WTC11 (cell line): ENCODE measurements around the gene MICAL1. TPM values are rescaled to one million over a fixed set of nuclear protein-coding genes. Genes with fewer than 3 reads are reported as not detected.

Experiments
- ATAC-seq: fragments of 200-7000 bp; cut with Tn5 transposase; 2 replicates; pipeline ENCODE4 v1.10.0; 2021; ENCODE audit warnings: mild to moderate bottlenecking, moderate library complexity
- CTCF ChIA-PET: fragments of 300-600 bp; sonication (Branson Sonifier 250); formaldehyde crosslinking; loops from one replicate; lab custom pipeline; 2021; ENCODE audit warnings: antibody characterized with exemption; lab: Charles Lee
- POLR2A ChIA-PET: fragments of 350-600 bp; sonication (Branson Sonifier 250); formaldehyde crosslinking; loops from one replicate; lab custom pipeline; 2021; ENCODE audit warnings: antibody characterized with exemption; lab: Charles Lee
- DNase-seq: peaks from one replicate; pipeline ENCODE4 v3.0.0; 2021; ENCODE audit warnings: low spot score
- H3K27ac Mint-ChIP-seq: 2 replicates; pipeline ENCODE4 v1.8.0; 2021; ENCODE audit warnings: mixed read lengths
- H3K27me3 Mint-ChIP-seq: 2 replicates; pipeline ENCODE4 v1.8.0; 2021; ENCODE audit warnings: low read depth, mild to moderate bottlenecking, moderate library complexity, mixed read lengths
- H3K36me3 Mint-ChIP-seq: 2 replicates; pipeline ENCODE4 v1.8.0; 2021; ENCODE audit warnings: mixed read lengths
- H3K4me1 Mint-ChIP-seq: 2 replicates; pipeline ENCODE4 v1.8.0; 2022; ENCODE audit warnings: mixed read lengths
- H3K4me3 Mint-ChIP-seq: 2 replicates; pipeline ENCODE4 v1.8.0; 2021; ENCODE audit warnings: mild to moderate bottlenecking, moderate library complexity, mixed read lengths
- H3K9me3 Mint-ChIP-seq: 2 replicates; pipeline ENCODE4 v1.8.0; 2021; ENCODE audit warnings: mixed read lengths
- ESRRA ChIP-seq: sonication (generic); formaldehyde crosslinking; IDR thresholded peaks from 2 replicates; pipeline ENCODE4 v1.8.1; 2022; ENCODE audit warnings: mild to moderate bottlenecking, missing genetic modification reagents, borderline replicate concordance
- FOXP1 ChIP-seq: sonication (generic); formaldehyde crosslinking; IDR thresholded peaks from 2 replicates; pipeline ENCODE4 v1.8.0; 2022; ENCODE audit warnings: missing genetic modification reagents, mild to moderate bottlenecking, moderate library complexity, borderline replicate concordance
- JUN ChIP-seq: sonication (generic); formaldehyde crosslinking; IDR thresholded peaks from 2 replicates; pipeline ENCODE4 v1.8.0; 2023; ENCODE audit warnings: mild to moderate bottlenecking, missing genetic modification reagents
- MYBL2 ChIP-seq: sonication (generic); formaldehyde crosslinking; IDR thresholded peaks from 2 replicates; pipeline ENCODE4 v1.8.1; 2023; ENCODE audit warnings: mild to moderate bottlenecking, moderate library complexity, missing genetic modification reagents
- SMAD3 ChIP-seq: sonication (generic); formaldehyde crosslinking; IDR thresholded peaks from 2 replicates; pipeline ENCODE4 v1.8.0; 2022; ENCODE audit warnings: missing genetic modification reagents, mild to moderate bottlenecking, borderline replicate concordance
- SMAD4 ChIP-seq: sonication (generic); formaldehyde crosslinking; IDR thresholded peaks from 2 replicates; pipeline ENCODE4 v1.8.0; 2022; ENCODE audit warnings: mild to moderate bottlenecking, missing genetic modification reagents
- TEAD1 ChIP-seq: sonication (generic); formaldehyde crosslinking; IDR thresholded peaks from 2 replicates; pipeline ENCODE4 v1.8.0; 2022; ENCODE audit warnings: mild to moderate bottlenecking, missing genetic modification reagents
- TP53 ChIP-seq: sonication (generic); formaldehyde crosslinking; IDR thresholded peaks from 2 replicates; pipeline ENCODE4 v1.8.1; 2023; ENCODE audit warnings: mild to moderate bottlenecking, missing genetic modification reagents
- ZNF138 ChIP-seq: sonication (generic); formaldehyde crosslinking; conservative IDR thresholded peaks from 2 replicates; pipeline ENCODE4 v1.8.1; 2022; ENCODE audit warnings: mild to moderate bottlenecking, moderate library complexity, missing genetic modification reagents
- ZNF396 ChIP-seq: fragments of 250-450 bp; sonication (Bioruptor Pico); IDR thresholded peaks from 2 replicates; pipeline ENCODE4 v1.8.0; 2021; ENCODE audit warnings: mild to moderate bottlenecking, moderate library complexity, borderline replicate concordance
- ZNF416 ChIP-seq: fragments of 250-450 bp; sonication (Bioruptor Pico); IDR thresholded peaks from 2 replicates; pipeline ENCODE4 v1.9.0; 2021; ENCODE audit warnings: mild to moderate bottlenecking, inconsistent platforms
- total RNA-seq: library from RNA; stranded (reverse); gene quantifications from 3 replicates; pipeline ENCODE4 v1.2.3, GENCODE V29; 2021
- TF ChIP-seq, protein P1 (sequence below): fragments of 250-450 bp; sonication (Bioruptor Pico); IDR thresholded peaks from 2 replicates; pipeline ENCODE4 v1.8.0; 2021; ENCODE audit warnings: mild to moderate bottlenecking
- TF ChIP-seq, protein P2 (sequence below): sonication (generic); formaldehyde crosslinking; IDR thresholded peaks from 2 replicates; pipeline ENCODE4 v1.8.1; 2022; ENCODE audit warnings: missing genetic modification reagents, borderline replicate concordance
- TF ChIP-seq, protein P3 (sequence below): sonication (generic); formaldehyde crosslinking; IDR thresholded peaks from 2 replicates; pipeline ENCODE4 v1.8.1; 2023; ENCODE audit warnings: mild to moderate bottlenecking, missing genetic modification reagents, borderline replicate concordance
- TF ChIP-seq, protein P4 (sequence below): fragments of 250-450 bp; sonication (Bioruptor Pico); IDR thresholded peaks from 2 replicates; pipeline ENCODE4 v1.9.0; 2021; ENCODE audit warnings: mild to moderate bottlenecking, borderline replicate concordance
- TF ChIP-seq, protein P5 (sequence below): fragments of 250-450 bp; sonication (Bioruptor Pico); conservative IDR thresholded peaks from 2 replicates; pipeline ENCODE4 v1.9.0; 2021; ENCODE audit warnings: mild to moderate bottlenecking

MICAL1 gene
- total RNA-seq, 1 experiment from 2014 or later: 57.4 TPM

DNA sequence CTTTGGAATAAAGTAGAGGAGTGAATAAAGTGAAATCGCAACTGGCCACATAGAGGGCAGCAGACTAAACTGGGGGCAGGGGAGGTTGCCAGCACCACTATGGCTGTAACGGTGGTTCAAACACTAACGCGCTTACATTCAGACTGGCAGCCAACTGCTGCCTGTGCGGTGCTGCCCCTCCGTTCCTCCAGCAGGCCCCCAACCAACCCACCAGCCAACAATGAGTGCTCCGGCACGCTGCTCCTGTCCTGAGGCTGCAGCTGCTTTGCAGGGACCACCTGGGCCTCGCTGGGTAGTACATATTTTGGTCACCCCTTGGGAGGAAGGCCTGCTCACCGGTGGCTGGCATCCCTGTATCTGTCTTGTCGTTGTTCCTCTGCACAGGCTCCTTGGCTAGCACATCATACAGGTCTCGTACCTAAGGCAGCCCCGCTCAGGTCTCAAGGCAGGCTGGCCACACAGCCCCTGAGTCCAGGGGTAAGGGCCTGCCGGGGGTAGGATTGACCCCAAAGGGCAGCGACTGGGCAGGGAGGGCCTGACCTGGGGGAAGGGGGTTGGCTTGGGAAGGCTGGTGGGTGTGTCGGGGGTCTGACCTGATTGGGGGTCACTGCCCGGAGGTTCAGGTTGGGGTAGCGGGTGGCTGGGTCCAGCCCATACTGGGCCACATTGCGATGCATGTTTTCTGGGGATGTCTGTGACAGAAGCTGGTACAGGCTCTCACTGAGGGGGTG lies 6.3 kb downstream of the MICAL1 start:
- Mint-ChIP-seq H3K27me3 (no peaks in the 10 kb centered on the region), H3K4me1 (peaks cover 14% of the 10 kb centered on the region), H3K9me3 (no peaks in the 10 kb centered on the region), H3K4me3 (no peak overlapping the region), H3K27ac (no peak overlapping the region), H3K36me3 (peaks cover 27% of the 10 kb centered on the region)
- ChIA-PET CTCF (interaction anchor here (1.0 to 1.5 kb wide), 2 partner anchors 8 to 52 kb away, joined by 3 to 7 read pairs; no protein-coding TSS in a partner anchor), POLR2A (interaction anchor here (1.0 kb wide), 1 partner anchor 63 kb away, joined by 3 read pairs; no protein-coding TSS in a partner anchor)
- no peak for DNase-seq
- ATAC-seq: no peak
- TF ChIP-seq MYBL2 (CRISPR knock-in tag): no peak
- TF ChIP-seq TP53: no peak
- no peak for TF ChIP-seq ZNF416 (CRISPR knock-in tag)
- no peak for TF ChIP-seq FOXP1
- TF ChIP-seq JUN (CRISPR knock-in tag): no peak
- TF ChIP-seq, protein P1, sequence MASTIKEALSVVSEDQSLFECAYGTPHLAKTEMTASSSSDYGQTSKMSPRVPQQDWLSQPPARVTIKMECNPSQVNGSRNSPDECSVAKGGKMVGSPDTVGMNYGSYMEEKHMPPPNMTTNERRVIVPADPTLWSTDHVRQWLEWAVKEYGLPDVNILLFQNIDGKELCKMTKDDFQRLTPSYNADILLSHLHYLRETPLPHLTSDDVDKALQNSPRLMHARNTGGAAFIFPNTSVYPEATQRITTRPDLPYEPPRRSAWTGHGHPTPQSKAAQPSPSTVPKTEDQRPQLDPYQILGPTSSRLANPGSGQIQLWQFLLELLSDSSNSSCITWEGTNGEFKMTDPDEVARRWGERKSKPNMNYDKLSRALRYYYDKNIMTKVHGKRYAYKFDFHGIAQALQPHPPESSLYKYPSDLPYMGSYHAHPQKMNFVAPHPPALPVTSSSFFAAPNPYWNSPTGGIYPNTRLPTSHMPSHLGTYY: no peak
- TF ChIP-seq SMAD4 (CRISPR knock-in tag): no peak
- TF ChIP-seq, protein P2, sequence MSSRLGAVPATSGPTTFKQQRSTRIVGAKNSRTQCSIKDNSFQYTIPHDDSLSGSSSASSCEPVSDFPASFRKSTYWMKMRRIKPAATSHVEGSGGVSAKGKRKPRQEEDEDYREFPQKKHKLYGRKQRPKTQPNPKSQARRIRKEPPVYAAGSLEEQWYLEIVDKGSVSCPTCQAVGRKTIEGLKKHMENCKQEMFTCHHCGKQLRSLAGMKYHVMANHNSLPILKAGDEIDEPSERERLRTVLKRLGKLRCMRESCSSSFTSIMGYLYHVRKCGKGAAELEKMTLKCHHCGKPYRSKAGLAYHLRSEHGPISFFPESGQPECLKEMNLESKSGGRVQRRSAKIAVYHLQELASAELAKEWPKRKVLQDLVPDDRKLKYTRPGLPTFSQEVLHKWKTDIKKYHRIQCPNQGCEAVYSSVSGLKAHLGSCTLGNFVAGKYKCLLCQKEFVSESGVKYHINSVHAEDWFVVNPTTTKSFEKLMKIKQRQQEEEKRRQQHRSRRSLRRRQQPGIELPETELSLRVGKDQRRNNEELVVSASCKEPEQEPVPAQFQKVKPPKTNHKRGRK: no peak
- no peak for TF ChIP-seq SMAD3 (CRISPR knock-in tag)
- TF ChIP-seq TEAD1 (CRISPR knock-in tag): no peak
- TF ChIP-seq, protein P3, sequence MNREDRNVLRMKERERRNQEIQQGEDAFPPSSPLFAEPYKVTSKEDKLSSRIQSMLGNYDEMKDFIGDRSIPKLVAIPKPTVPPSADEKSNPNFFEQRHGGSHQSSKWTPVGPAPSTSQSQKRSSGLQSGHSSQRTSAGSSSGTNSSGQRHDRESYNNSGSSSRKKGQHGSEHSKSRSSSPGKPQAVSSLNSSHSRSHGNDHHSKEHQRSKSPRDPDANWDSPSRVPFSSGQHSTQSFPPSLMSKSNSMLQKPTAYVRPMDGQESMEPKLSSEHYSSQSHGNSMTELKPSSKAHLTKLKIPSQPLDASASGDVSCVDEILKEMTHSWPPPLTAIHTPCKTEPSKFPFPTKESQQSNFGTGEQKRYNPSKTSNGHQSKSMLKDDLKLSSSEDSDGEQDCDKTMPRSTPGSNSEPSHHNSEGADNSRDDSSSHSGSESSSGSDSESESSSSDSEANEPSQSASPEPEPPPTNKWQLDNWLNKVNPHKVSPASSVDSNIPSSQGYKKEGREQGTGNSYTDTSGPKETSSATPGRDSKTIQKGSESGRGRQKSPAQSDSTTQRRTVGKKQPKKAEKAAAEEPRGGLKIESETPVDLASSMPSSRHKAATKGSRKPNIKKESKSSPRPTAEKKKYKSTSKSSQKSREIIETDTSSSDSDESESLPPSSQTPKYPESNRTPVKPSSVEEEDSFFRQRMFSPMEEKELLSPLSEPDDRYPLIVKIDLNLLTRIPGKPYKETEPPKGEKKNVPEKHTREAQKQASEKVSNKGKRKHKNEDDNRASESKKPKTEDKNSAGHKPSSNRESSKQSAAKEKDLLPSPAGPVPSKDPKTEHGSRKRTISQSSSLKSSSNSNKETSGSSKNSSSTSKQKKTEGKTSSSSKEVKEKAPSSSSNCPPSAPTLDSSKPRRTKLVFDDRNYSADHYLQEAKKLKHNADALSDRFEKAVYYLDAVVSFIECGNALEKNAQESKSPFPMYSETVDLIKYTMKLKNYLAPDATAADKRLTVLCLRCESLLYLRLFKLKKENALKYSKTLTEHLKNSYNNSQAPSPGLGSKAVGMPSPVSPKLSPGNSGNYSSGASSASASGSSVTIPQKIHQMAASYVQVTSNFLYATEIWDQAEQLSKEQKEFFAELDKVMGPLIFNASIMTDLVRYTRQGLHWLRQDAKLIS (CRISPR knock-in tag): no peak
- TF ChIP-seq, protein P4, sequence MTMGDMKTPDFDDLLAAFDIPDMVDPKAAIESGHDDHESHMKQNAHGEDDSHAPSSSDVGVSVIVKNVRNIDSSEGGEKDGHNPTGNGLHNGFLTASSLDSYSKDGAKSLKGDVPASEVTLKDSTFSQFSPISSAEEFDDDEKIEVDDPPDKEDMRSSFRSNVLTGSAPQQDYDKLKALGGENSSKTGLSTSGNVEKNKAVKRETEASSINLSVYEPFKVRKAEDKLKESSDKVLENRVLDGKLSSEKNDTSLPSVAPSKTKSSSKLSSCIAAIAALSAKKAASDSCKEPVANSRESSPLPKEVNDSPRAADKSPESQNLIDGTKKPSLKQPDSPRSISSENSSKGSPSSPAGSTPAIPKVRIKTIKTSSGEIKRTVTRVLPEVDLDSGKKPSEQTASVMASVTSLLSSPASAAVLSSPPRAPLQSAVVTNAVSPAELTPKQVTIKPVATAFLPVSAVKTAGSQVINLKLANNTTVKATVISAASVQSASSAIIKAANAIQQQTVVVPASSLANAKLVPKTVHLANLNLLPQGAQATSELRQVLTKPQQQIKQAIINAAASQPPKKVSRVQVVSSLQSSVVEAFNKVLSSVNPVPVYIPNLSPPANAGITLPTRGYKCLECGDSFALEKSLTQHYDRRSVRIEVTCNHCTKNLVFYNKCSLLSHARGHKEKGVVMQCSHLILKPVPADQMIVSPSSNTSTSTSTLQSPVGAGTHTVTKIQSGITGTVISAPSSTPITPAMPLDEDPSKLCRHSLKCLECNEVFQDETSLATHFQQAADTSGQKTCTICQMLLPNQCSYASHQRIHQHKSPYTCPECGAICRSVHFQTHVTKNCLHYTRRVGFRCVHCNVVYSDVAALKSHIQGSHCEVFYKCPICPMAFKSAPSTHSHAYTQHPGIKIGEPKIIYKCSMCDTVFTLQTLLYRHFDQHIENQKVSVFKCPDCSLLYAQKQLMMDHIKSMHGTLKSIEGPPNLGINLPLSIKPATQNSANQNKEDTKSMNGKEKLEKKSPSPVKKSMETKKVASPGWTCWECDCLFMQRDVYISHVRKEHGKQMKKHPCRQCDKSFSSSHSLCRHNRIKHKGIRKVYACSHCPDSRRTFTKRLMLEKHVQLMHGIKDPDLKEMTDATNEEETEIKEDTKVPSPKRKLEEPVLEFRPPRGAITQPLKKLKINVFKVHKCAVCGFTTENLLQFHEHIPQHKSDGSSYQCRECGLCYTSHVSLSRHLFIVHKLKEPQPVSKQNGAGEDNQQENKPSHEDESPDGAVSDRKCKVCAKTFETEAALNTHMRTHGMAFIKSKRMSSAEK (CRISPR knock-in tag): no peak

DNA sequence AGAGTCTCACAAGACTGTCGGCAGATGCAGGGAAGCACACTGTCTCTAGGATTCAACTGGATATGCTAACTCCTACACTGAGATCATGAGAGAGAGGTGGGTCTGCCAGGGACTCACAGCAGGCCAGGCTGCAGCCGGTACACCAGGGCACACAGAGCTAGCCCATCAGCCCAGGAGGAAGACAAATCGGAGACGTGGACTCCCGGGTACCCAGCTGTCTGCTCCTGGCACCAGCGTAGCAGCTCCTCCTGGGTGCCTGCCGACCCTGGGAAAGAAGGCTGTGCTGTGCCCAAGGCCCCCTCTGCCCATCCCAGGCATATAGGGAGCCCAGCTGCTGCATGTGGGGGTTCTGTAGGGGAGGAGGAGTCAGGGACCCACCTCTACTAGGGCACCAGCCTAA lies 7.0 kb downstream of the MICAL1 start:
- CTCF ChIA-PET: interaction anchor here (1.0 kb wide), 1 partner anchor 52 kb away, joined by 3 read pairs; no protein-coding TSS in a partner anchor
- ATAC-seq: no peak

More for the DNA sequence above, 7.0 kb downstream of the MICAL1 start:
- Mint-ChIP-seq H3K4me3 (no peak overlapping the region), H3K36me3 (peaks cover 28% of the 10 kb centered on the region), H3K4me1 (peaks cover 9% of the 10 kb centered on the region; the same call in 1 of the 2 replicates), H3K27me3 (no peaks in the 10 kb centered on the region), H3K27ac (no peak overlapping the region), H3K9me3 (no peaks in the 10 kb centered on the region)
- DNase-seq: no peak
- no peak for TF ChIP-seq ESRRA
- no peak for TF ChIP-seq ZNF138
- TF ChIP-seq, protein P5, sequence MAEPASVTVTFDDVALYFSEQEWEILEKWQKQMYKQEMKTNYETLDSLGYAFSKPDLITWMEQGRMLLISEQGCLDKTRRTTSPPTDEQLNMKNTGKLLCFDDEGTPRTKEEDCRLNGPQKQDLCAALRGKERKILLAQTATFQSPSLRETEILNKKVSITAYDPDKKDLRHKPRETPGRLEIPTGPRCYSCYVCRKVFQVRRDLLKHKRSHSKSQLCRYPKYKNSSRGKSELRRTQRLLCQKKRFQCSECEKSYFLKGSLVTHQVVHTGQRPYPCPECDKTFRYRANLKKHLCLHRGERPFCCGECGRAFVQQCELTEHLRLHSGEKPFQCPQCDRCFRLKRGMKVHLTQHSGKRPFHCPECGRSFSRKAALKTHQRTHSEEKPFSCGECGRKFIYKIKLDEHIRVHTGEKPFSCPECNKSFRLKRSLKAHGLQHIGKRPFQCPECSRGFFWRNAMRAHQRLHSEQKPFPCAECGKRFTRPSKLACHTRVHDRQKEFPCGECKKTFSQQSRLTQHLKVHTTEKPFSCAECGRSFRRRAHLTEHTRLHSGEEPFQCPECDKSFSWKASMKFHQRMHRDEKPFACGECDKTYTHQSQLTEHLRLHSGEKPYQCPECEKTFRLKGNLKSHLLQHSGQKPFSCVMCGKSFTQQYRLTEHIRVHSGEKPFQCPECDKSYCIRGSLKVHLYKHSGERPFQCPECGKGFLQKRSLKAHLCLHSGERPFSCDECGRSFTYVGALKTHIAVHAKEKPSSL (CRISPR knock-in tag): no peak
- no peak for TF ChIP-seq ZNF396
- POLR2A ChIA-PET: interaction anchor here (1.0 kb wide), 1 partner anchor 63 kb away, joined by 3 read pairs; no protein-coding TSS in a partner anchor
